ENCODE results near the gene GKN1. TPM values are rescaled to one million over a fixed set of nuclear protein-coding genes. Genes with fewer than 3 reads are reported as not detected.
A peak's percentile ranks its signal among the peaks of the same experiment; 100 is the strongest.

Gene GKN1
- total and polyA plus RNA-seq, 2 donors (not counting 1 experiment from before 2014, with no cell fraction given), result not detected

GRCh38 chr2:68959001-68959400, 15.4 kb upstream of the GKN1 start:
- Histone ChIP-seq H3K4me3 (replicated peaks in 1 of 4; ENCODE audit: control extremely low read depth in 1 of 4, insufficient read depth in 1 of 4, low read depth in 3 of 4, low read length in 4 of 4) (no peak overlapping the region), H3K4me2 (ENCODE audit: extremely low read depth, insufficient read depth, low read length) (no peak overlapping the region), H2AFZ (ENCODE audit: low read length) (no peak overlapping the region), H3K36me3 (ENCODE audit: control insufficient read depth, insufficient read depth, low read length) (no peaks in the 10 kb centered on the region), H3K9me3 (ENCODE audit: control insufficient read depth, insufficient read depth, low read depth, low read length) (no peaks in the 10 kb centered on the region), H3K4me1 (ENCODE audit: control insufficient read depth, extremely low read depth, insufficient read depth, low read length) (no peaks in the 10 kb centered on the region), H4K20me1 (ENCODE audit: control insufficient read depth, extremely low read depth, insufficient read depth, low read length) (no peaks in the 10 kb centered on the region), H3K27me3 (ENCODE audit: control insufficient read depth, insufficient read depth, low read length) (no peaks in the 10 kb centered on the region), H3K9ac (ENCODE audit: insufficient read depth, low read length) (no peak overlapping the region), H3K79me2 (ENCODE audit: control insufficient read depth, insufficient read depth, low read length) (no peaks in the 10 kb centered on the region), H3K27ac (ENCODE audit: insufficient read depth, low read length) (no peak overlapping the region)
- TF ChIP-seq EZH2 (IDR thresholded peaks at IDR 0.05; ENCODE audit: low read length, missing control alignments) (no peak), CTCF (conservative IDR thresholded peaks at IDR 0.05 in 1 of 2, IDR thresholded peaks at IDR 0.05 in 1 of 2; ENCODE audit: low read depth in 1 of 2, low read length in 2 of 2) (no peak)
- no peak for DNase-seq (ENCODE audit: low read depth in 2 of 2)

GRCh38 chr2:68961380-68961779, 13.1 kb upstream of the GKN1 start:
- Histone ChIP-seq H3K9me3 (ENCODE audit: control insufficient read depth, insufficient read depth, low read depth, low read length) (no peaks in the 10 kb centered on the region), H3K4me1 (ENCODE audit: control insufficient read depth, extremely low read depth, insufficient read depth, low read length) (no peaks in the 10 kb centered on the region), H4K20me1 (ENCODE audit: control insufficient read depth, extremely low read depth, insufficient read depth, low read length) (no peaks in the 10 kb centered on the region), H3K27ac (ENCODE audit: insufficient read depth, low read length) (no peak overlapping the region), H3K9ac (ENCODE audit: insufficient read depth, low read length) (no peak overlapping the region), H2AFZ (ENCODE audit: low read length) (peak overlapping the region; percentile 12), H3K79me2 (ENCODE audit: control insufficient read depth, insufficient read depth, low read length) (no peaks in the 10 kb centered on the region), H3K27me3 (ENCODE audit: control insufficient read depth, insufficient read depth, low read length) (no peaks in the 10 kb centered on the region), H3K36me3 (ENCODE audit: control insufficient read depth, insufficient read depth, low read length) (no peaks in the 10 kb centered on the region), H3K4me2 (ENCODE audit: extremely low read depth, insufficient read depth, low read length) (no peak overlapping the region), H3K4me3 (replicated peaks in 1 of 4; ENCODE audit: control extremely low read depth in 1 of 4, insufficient read depth in 1 of 4, low read depth in 3 of 4, low read length in 4 of 4) (no peak overlapping the region)
- TF ChIP-seq EZH2 (IDR thresholded peaks at IDR 0.05; ENCODE audit: low read length, missing control alignments) (no peak), CTCF (conservative IDR thresholded peaks at IDR 0.05 in 1 of 2, IDR thresholded peaks at IDR 0.05 in 1 of 2; ENCODE audit: low read depth in 1 of 2, low read length in 2 of 2) (no peak)
- DNase-seq (ENCODE audit: low read depth in 2 of 2), result no peak

- Histone ChIP-seq H3K36me3 (ENCODE audit: control insufficient read depth, insufficient read depth, low read length) (no peaks in the 10 kb centered on the region), H3K9me3 (ENCODE audit: control insufficient read depth, insufficient read depth, low read depth, low read length) (no peaks in the 10 kb centered on the region), H3K27me3 (ENCODE audit: control insufficient read depth, insufficient read depth, low read length) (no peaks in the 10 kb centered on the region), H4K20me1 (ENCODE audit: control insufficient read depth, extremely low read depth, insufficient read depth, low read length) (no peaks in the 10 kb centered on the region), H2AFZ (ENCODE audit: low read length) (no peak overlapping the region), H3K27ac (ENCODE audit: insufficient read depth, low read length) (no peak overlapping the region), H3K79me2 (ENCODE audit: control insufficient read depth, insufficient read depth, low read length) (no peaks in the 10 kb centered on the region), H3K9ac (ENCODE audit: insufficient read depth, low read length) (no peak overlapping the region), H3K4me2 (ENCODE audit: extremely low read depth, insufficient read depth, low read length) (no peak overlapping the region), H3K4me1 (ENCODE audit: control insufficient read depth, extremely low read depth, insufficient read depth, low read length) (no peaks in the 10 kb centered on the region), H3K4me3 (replicated peaks in 1 of 4; ENCODE audit: control extremely low read depth in 1 of 4, insufficient read depth in 1 of 4, low read depth in 3 of 4, low read length in 4 of 4) (no peak overlapping the region)
- TF ChIP-seq EZH2 (IDR thresholded peaks at IDR 0.05; ENCODE audit: low read length, missing control alignments) (no peak), CTCF (conservative IDR thresholded peaks at IDR 0.05 in 1 of 2, IDR thresholded peaks at IDR 0.05 in 1 of 2; ENCODE audit: low read depth in 1 of 2, low read length in 2 of 2) (no peak)
- no peak for DNase-seq (ENCODE audit: low read depth in 2 of 2)
These were observed 10.2 kb upstream of the GKN1 start for GRCh38 chr2:68964282-68964681.

Data from fibroblast of lung (primary cell).